GM10266 (cell line): ENCODE results near the gene POTED.
"Not testable (repeated sequence)": the region's sequence is repeated elsewhere in the genome, so short reads cannot be mapped to it uniquely, and the experiment has no call there.

Source experiments
- DNase-seq: peaks from one replicate; pipeline ENCODE4 v3.0.0; 2012; ENCODE audit errors: extremely low spot score

The POTED gene

DNA sequence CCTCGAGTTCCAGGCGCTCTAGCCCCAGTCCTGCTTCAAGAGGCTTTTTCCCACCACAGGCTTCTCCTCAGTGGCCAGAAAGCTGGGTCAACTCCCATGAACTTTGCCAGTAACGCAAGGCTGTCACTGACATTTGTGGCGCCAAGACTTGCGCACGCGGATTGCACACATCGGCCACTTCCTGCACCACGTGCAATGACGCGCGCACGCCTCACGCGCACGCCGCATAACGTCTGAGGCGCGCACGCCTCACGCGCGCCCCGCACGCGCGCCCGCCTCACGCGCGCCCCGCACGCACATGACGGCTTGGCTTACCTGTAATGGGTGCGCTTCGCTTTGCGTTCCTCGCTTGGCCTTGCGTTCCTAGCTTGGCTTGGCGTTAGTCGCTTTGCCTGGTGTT, at the start of gene POTED:
Gene POTED (plus strand): TSS at position 301 of the 400 bp plus-strand sequence. CDS start 452 bp downstream, outside the sequence.
- DNase-seq = not testable (repeated sequence)

GRCh38 chr21:13650101-13650500, 40.5 kb downstream of the POTED start:
- DNase-seq = not testable (repeated sequence)

DNA sequence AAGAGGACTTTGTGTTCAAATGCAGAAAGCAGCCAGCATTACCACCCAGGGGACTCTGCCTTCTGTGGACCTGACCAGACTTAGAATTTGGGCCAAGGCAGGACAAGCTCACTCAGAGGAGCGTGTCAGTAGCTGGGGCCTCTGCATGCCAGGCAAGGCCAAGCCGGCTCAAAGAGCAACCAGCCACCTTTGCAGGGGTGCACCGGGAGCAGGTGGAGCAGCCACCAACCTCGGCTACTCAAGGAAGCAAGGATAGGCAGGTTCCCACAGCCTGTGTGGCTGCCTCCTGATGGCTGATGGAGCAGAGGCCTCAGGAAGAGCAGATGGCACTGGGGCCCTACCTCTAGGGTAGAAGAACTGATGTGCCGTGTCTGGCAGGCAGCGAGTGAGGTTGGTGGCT, 42.2 kb downstream of the POTED start:
- not testable (repeated sequence) for DNase-seq
